NCI-H1417 (cell line): Measurements from ENCODE around the gene HNRNPR.
"Not testable (repeated sequence)": the region's sequence is repeated elsewhere in the genome, so short reads cannot be mapped to it uniquely, and the experiment has no call there.

Experiments
- DNase-seq, 3 experiments: peaks; one replicate each; lab custom pipeline; 2025; lab: John Stamatoyannopoulos, UW

Gene HNRNPR

GRCh38 chr1:23330846-23331245 lies 13.2 kb downstream of the HNRNPR start:
- DNase-seq = no peak

DNA sequence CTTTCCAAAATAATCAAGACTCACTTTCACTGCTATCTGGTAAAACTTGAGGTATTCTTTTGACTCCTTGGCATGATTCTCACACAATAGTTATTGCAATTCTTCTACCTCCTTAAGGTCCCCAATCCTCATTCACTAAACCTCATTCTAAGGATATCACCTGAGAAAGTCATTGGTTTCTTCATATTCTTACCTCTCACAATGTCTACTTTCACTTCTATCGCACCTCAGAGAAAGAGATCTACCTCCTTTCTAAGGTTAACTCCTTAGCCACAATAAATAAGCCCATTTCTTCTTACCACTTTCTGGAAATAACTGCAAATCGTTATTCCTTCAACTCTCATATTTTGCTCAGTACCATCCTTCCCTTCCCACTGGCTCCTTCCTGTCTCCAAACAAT lies 18.7 kb downstream of the HNRNPR start:
- no peak for DNase-seq

DNA sequence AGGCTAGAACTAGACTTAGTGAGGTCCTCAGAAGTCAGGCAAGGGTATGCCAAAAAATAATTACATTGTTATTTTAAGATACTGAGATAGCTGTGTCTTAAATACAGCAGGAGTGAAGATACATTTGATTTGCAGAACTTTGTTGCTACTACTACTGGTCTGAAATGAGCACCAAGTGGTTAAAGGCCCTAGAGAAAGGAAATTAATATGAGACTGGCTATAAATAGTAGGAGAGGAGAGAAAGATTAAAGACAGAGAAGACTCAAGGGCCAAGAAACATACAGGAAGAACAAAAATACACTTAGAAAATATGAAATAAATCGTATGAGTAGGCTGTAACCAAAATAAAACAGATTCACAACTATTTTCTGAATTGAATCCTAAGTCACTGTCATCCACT lies 21.3 kb downstream of the HNRNPR start:
- DNase-seq = no peak

- DNase-seq = peak in 1 of 3 experiments; percentile 15
Observed at GRCh38 chr1:23310280-23310679, 33.8 kb downstream of the HNRNPR start.

DNA sequence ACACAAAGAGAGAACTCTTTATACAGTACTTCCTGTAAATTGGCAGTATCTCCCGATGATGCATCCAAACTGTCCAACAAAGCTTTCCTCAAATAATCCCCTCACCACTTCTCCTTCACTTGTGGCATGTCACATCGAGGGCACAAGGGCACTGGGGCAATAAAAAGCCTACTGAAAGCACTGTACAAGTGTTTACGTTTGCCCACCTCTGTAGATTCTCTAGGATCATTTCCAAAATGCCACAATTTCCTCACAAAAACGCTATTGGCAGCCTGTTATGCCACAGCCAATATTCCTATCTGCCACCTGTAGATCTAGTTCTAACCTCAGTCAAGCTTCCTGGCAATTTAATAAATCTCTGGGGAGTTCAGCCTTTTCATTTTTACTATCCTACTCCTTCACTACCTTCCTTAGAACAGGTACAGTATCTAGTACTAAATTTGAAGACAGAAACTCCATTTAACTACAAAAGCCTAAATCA lies 39.9 kb downstream of the HNRNPR start:
- no peak for DNase-seq

DNA sequence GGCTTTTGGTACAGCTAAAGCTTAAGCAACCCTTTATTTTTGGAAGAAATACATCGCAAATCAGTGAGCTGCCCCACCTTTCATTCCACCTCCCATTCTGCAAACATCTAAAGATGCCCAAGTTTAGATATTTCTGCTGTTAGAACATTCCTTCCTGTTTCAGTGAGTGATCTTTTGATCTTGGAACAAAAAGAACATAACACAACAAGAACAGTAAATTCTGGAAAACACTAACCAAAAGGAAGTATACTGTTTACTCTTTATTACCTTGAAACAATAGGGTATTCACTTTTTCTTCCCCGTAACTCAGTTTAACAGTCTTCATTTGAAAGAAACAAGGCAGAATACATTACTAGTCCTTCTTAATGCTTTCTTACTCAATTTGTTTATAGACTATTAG lies 40.6 kb downstream of the HNRNPR start:
- DNase-seq = no peak

GRCh38 chr1:23296931-23297330 lies 47.2 kb downstream of the HNRNPR start:
- no peak for DNase-seq

DNA sequence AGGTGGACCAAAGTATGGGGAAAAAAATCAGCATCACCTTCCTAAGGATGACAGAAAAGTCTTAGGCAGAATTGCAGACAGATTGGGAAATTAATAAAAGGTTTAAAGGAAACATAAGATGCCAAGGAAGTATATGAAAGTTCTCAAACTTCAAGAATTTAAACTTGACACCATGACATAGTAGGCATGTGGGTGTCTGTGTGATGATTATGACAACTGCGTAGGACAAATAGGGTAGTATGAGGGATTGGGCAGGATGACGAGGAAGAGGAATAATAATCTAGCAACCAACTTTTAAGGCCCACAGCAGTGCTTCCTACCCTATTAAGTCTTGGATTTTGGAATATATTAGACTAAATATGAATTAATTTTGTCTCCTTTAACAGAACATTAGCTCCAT lies 52.4 kb downstream of the HNRNPR start:
- no peak for DNase-seq

DNA sequence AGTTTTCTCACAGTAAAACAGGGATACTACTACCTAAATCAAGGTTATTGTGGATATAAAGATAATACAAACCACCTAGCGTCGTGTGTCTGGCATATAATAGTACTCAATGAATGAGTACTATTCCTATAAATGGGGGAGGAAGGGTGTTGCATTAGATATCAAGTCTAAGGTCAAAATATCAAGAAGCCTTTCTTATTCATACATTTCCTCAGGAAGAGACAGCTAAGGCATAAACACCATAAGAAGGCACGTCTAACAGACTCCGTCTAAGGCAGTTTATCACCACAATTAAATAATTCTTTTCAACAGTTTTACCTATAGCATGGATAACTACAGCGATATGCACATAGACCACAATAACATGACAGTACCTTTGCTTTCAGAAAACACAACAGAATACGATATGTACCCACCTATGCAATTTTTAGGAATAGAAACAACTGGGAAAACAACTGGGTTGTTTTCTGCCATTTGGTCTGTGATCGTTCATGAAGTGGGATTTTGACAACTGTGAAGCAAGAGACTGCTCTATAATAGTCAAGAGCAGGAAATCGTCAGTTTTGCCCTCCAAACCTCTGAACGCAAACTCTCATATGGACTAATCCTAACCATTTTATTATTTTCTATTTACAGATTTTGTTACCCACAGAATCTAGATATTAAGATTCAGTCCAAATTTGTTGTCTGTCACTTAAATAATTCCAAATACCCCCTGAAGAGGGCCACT lies 53.1 kb downstream of the HNRNPR start:
- DNase-seq = no peak

GRCh38 chr1:23288671-23289070 lies 55.4 kb downstream of the HNRNPR start:
- DNase-seq = no peak

DNA sequence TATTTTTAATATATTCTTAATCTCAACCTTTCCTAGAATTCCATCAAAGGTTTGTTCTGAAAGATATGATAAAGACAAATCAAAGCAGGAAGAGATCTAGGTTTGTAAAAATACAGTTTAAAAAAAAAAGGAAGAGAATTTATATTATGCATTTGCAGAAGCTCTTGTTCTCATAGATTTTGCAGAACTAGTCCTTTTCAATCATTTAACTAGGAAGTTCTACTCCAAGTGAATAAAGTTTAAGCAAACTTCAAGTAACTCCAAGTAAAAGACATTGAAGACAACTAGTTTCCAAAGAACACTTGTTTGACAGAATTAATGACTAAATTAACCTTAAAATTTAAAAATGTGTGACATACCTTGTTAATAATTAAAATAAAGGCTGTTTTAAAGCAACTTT lies 55.9 kb downstream of the HNRNPR start:
- DNase-seq = no peak

- DNase-seq = no peak
Observed at GRCh38 chr1:23286401-23286800, 57.7 kb downstream of the HNRNPR start.

DNA sequence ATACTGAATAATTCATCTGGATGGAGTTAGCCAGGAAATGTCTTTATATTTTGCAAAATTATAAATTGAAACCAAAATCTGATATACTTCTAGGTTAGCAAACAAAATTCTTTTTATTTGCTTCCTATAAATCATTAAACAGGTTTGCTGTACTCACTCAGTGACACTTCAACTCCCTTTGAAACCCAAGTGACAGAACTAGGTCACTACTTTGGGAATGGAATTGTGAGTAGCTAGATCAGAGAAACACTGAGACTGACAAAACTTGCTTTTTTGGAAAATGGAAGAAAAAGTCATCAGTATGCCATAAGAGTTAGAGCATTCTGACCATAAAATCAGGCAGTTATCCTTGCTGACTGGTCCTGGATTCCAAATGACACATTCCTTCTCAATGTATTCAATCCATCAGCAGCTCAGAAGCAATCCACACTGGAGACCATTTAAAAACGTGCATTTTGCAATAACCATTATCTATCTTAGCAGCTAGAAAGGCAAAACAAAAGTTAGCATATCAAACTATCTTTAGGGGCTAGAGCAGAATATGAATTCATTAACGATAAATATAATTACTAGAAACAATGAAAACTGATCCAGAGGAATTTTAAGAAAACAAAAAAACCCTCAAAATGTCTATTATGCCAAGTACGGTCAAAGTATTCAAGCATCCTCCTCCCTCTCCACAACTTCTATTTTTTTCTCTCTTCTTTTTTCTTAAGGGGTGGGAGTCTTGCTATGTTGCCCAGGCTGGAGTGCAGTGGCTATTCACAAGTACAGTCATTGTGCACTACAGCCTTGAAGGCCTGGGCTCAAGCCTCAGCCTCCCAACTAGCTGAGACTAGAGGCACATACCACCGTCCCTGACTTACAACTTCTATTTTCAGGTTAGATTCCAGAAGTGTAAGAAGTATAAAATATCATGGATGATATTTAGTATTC lies 60.1 kb downstream of the HNRNPR start:
- DNase-seq = no peak

DNA sequence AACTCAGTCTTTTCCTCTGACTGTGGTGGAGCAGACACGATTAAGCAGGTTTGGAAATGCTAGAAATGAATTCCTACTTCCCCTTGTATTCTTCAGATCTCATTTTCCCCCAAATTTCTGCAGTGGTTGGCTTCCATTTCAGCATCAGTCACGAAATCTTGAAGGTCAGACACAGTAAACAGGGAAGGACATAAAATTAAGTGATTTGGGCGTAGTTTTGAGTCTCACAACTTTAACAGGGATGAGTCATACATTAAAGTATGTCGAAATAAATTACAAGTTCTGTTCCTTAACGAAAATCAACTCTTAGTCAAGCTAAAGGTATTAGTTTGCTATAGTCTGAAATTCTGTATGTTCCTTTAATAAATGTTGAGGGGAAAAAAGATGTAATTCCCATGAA lies 61.1 kb downstream of the HNRNPR start:
- no peak for DNase-seq

DNA sequence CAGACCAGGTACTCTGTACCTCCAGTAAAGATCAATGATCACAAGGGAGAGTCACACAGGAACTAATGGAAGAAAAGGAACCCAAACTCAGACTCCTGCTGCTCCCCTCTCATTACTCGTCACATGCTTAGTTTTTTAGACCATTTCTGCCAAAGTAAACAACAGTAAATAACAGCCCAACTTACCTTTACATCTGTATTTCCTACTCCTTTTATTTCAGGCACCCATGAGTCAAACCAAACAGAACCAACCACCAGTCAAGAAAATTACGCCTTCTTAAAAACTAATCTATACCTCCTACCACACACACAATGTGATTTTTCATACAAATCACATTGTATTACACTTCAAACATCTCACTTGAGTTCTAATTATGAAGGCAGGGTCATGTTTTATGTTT lies 65.4 kb downstream of the HNRNPR start:
- peak in 2 of 3 experiments; percentile 8 to 57 for DNase-seq

- DNase-seq = no peak
Observed at GRCh38 chr1:23276531-23276930, 67.6 kb downstream of the HNRNPR start.

GRCh38 chr1:23274134-23274505 lies 70.0 kb downstream of the HNRNPR start:
- no peak for DNase-seq

DNA sequence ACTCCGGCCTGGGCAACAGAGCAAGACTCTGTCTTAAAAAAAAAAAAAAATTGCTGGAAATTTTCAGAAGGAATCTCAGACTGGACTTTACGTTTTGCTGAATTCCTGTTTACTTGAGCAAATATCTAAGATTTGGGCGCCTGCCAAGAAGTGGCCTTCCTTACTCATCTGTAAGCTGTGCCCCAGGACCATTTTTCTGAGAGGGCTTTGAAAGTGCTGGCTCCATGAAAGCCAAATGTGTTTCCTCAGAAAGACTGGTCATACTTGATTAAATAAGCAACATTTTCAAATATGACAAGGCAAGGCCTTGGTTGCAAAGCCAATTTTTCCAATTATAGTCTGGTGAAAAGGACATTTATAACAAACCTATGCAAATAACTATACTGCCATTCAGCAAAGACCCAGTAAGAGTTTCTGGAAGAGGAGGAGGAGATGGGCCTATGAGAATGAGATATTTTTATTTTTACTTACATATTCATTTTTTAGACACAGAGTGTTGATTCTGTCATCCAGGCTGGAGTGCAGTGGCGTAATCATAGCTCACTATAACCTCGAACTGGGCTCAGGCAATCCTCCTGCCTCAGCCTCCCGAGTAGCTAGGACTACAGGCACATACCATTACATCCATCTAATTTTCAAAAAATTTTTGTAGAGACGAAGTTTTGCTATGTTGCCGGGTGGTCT lies 70.5 kb downstream of the HNRNPR start:
- DNase-seq = no peak

DNA sequence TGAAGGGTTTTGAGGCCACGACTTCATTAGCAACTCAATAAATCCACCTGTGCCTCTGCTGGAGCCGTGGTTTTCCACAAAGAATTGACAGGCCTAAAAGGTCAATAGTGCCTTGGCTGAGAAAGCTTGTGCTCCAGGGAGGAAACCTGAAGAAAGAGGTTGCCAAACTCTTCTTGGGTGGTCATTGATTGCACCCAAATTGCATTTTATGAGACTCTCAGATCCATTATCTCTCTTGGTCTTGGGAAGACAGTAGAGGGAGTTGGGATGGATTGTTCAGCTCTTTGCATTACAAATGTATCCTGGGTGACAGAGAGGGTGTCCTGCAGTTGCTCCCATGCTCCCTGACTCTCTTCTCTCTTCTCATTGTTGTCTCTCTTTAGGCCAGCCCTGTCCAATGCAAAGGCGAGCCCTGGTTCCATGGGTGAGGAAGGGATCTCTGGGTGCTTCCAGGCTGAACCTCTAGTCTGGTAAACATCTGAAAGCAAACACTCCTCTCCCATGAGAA lies 80.7 kb downstream of the HNRNPR start:
- no peak for DNase-seq

- DNase-seq = not testable (repeated sequence)
Observed at GRCh38 chr1:23258082-23258481, 86.0 kb downstream of the HNRNPR start.

DNA sequence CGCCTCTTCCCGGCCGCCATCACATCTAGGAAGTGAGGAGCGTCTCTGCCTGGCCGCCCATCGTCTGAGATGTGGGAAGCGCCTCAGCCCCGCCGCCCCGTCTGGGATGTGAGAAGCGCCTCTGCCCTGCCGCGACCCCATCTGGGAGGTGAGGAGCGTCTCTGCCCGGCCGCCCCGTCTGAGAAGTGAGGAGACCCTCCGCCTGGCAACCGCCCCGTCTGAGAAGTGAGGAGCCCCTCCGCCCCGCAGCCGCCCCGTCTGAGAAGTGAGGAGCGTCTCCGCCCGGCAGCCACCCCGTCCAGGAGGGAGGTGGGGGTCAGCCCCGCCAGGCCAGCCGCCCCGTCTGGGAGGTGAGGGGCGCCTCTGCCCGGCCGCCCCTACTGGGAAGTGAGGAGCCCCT lies 86.7 kb downstream of the HNRNPR start:
- DNase-seq = not testable (repeated sequence)
